OCI-LY7 (cell line): ENCODE data around the gene CEP72. TPM values are rescaled to one million over a fixed set of nuclear protein-coding genes. Genes with fewer than 3 reads are reported as not detected.

Experiments
- BruUV-seq: library from RNA; stranded (reverse); fragments of 400-500 nt; replicated peaks from 2 replicates; lab custom pipeline; 2021; lab: Mats Ljungman, UMichigan
- CTCF ChIA-PET: fragments of 300-600 bp; sonication (Branson Sonifier 250); formaldehyde crosslinking; loops from one replicate; lab custom pipeline; 2022; ENCODE audit warnings: antibody characterized with exemption; ENCODE audit not compliant: unreplicated experiment; lab: Charles Lee
- POLR2A ChIA-PET: fragments of 300-600 bp; sonication (Branson Sonifier 250); formaldehyde crosslinking; loops from one replicate; lab custom pipeline; 2022; ENCODE audit warnings: antibody characterized with exemption; lab: Charles Lee
- DNase-seq: peaks from one replicate; pipeline ENCODE4 v3.0.0-alpha.2; 2015; ENCODE audit warnings: low spot score
- H2AFZ ChIP-seq: fragments of 200-600 bp; sonication (generic), shearing (Covaris generic); 2 replicates; pipeline ENCODE4 v1.6.1; 2014; ENCODE audit warnings: mild to moderate bottlenecking, antibody characterized with exemption, low read length, moderate library complexity
- H3K27ac ChIP-seq: fragments of 200-600 bp; sonication (generic); 2 replicates; pipeline ENCODE4 v1.5.1; 2014; ENCODE audit warnings: mixed run types, low read depth, mild to moderate bottlenecking, moderate library complexity, low read length, inconsistent platforms; ENCODE audit not compliant: poor library complexity, severe bottlenecking
- H3K36me3 ChIP-seq: fragments of 200-600 bp; sonication (generic); 2 replicates; pipeline ENCODE4 v1.6.1; 2014; ENCODE audit warnings: mild to moderate bottlenecking, antibody characterized with exemption, low read length, moderate library complexity, mixed read lengths; ENCODE audit not compliant: insufficient read depth
- H3K4me1 ChIP-seq: fragments of 200-600 bp; sonication (generic); 2 replicates; pipeline ENCODE4 v1.5.1; 2014; ENCODE audit warnings: mild to moderate bottlenecking, low read length; ENCODE audit not compliant: insufficient read depth, poor library complexity, severe bottlenecking
- H3K4me2 ChIP-seq: fragments of 200-600 bp; sonication (generic); 2 replicates; pipeline ENCODE4 v1.6.1; 2014; ENCODE audit warnings: mild to moderate bottlenecking, low read length
- H3K4me3 ChIP-seq: fragments of 200-600 bp; sonication (generic); 2 replicates; pipeline ENCODE4 v1.5.1; 2014; ENCODE audit warnings: mild to moderate bottlenecking, low read depth, low read length; ENCODE audit not compliant: poor library complexity, severe bottlenecking
- H3K79me2 ChIP-seq: fragments of 200-600 bp; sonication (generic); 2 replicates; pipeline ENCODE4 v1.6.1; 2016; ENCODE audit warnings: low read depth, mild to moderate bottlenecking, low read length, moderate library complexity, mixed read lengths; ENCODE audit not compliant: insufficient read depth
- H3K9me2 ChIP-seq: fragments of 200-600 bp; sonication (generic); 2 replicates; pipeline ENCODE4 v1.6.1; 2016; ENCODE audit warnings: mild to moderate bottlenecking, low read length, mixed read lengths; ENCODE audit not compliant: insufficient read depth
- H3K9me3 ChIP-seq: fragments of 200-600 bp; sonication (generic); 2 replicates; pipeline ENCODE4 v1.6.1; 2014; ENCODE audit warnings: mild to moderate bottlenecking, mixed run types, low read length, mixed read lengths
- H4K20me1 ChIP-seq: fragments of 200-600 bp; sonication (generic); 2 replicates; pipeline ENCODE4 v1.6.1; 2014; ENCODE audit warnings: mild to moderate bottlenecking, antibody characterized with exemption, low read length, moderate library complexity, mixed read lengths; ENCODE audit not compliant: insufficient read depth
- CTCF ChIP-seq: fragments of 200-600 bp; sonication (generic); conservative IDR thresholded peaks from 2 replicates; pipeline ENCODE4 v1.5.1; 2014; ENCODE audit warnings: mild to moderate bottlenecking, antibody characterized with exemption, low read length, moderate library complexity, mixed read lengths
- EZH2phosphoT487 ChIP-seq: fragments of 200-600 bp; sonication (generic); IDR thresholded peaks from 2 replicates; pipeline ENCODE4 v1.6.1; 2018; ENCODE audit warnings: low read depth, borderline replicate concordance, mild to moderate bottlenecking, mixed run types, antibody characterized with exemption, low read length, moderate library complexity, mixed read lengths
- intact Hi-C: fragments of 100-400 bp; cut with micrococcal nuclease; formaldehyde crosslinking; loops from one replicate; pipeline ENCODE4 v1.10.0; 2022; ENCODE audit not compliant: unreplicated experiment
- total RNA-seq, 2 experiments: library from RNA; depleted of rRNA in 1 of 2; stranded (reverse); fragments of >200 nt in 1 of 2; shearing (Covaris generic) in 1 of 2; gene quantifications; 2 replicates each; pipeline ENCODE4 v1.2.3, GENCODE V29; 2014 to 2022

Gene CEP72
- total RNA-seq, 2 experiments from 2014 or later = 26.9 to 42.7 TPM

- intact Hi-C loops = no loop called here
- POLR2A ChIA-PET = interaction anchor here (0.6 kb wide), 1 partner anchor 1128 kb away, joined by 3 read pairs; no protein-coding TSS in a partner anchor
- Histone ChIP-seq H3K4me3 (no peak overlapping the region), H3K9me3 (peaks cover 9% of the 10 kb centered on the region; the same call in 1 of the 2 replicates), H3K36me3 (no peaks in the 10 kb centered on the region), H4K20me1 (no peaks in the 10 kb centered on the region), H3K79me2 (no peaks in the 10 kb centered on the region), H2AFZ (no peak overlapping the region), H3K4me2 (no peak overlapping the region), H3K9me2 (no peaks in the 10 kb centered on the region), H3K4me1 (no peaks in the 10 kb centered on the region), H3K27ac (no peak overlapping the region)
- TF ChIP-seq EZH2phosphoT487 (no peak), CTCF (no peak)
- BruUV-seq = no TSS peak
- CTCF ChIA-PET = no interaction called here
- no peak for DNase-seq
These were observed 39.6 kb upstream of the CEP72 start for GRCh38 chr5:572398-573019.

- Histone ChIP-seq H3K36me3 (no peaks in the 10 kb centered on the region), H3K27ac (no peak overlapping the region), H3K9me3 (peaks cover 9% of the 10 kb centered on the region; the same call in 1 of the 2 replicates), H4K20me1 (no peaks in the 10 kb centered on the region), H3K4me2 (no peak overlapping the region), H3K4me3 (no peak overlapping the region), H3K9me2 (no peaks in the 10 kb centered on the region), H3K79me2 (no peaks in the 10 kb centered on the region), H2AFZ (no peak overlapping the region), H3K4me1 (no peaks in the 10 kb centered on the region)
- POLR2A ChIA-PET = no interaction called here
- CTCF ChIA-PET = no interaction called here
- BruUV-seq = no TSS peak
- no peak for DNase-seq
- TF ChIP-seq EZH2phosphoT487 (no peak), CTCF (no peak)
- intact Hi-C loops = no loop called here
These were observed 38.9 kb upstream of the CEP72 start for GRCh38 chr5:573206-573605.

- Histone ChIP-seq H3K4me2 (no peak overlapping the region), H4K20me1 (no peaks in the 10 kb centered on the region), H3K9me3 (peaks cover 9% of the 10 kb centered on the region; the same call in 1 of the 2 replicates), H3K4me1 (no peaks in the 10 kb centered on the region), H2AFZ (no peak overlapping the region), H3K9me2 (no peaks in the 10 kb centered on the region), H3K36me3 (no peaks in the 10 kb centered on the region), H3K4me3 (no peak overlapping the region), H3K27ac (no peak overlapping the region), H3K79me2 (no peaks in the 10 kb centered on the region)
- DNase-seq = no peak
- CTCF ChIA-PET = no interaction called here
- POLR2A ChIA-PET = no interaction called here
- intact Hi-C loops = no loop called here
- TF ChIP-seq EZH2phosphoT487 (no peak), CTCF (no peak)
- BruUV-seq = no TSS peak
These were observed 38.2 kb upstream of the CEP72 start for GRCh38 chr5:573976-574375.
